Embryonic facial prominence (tissue), 1 donor: ENCODE results near the gene SLC4A11.
"Not testable (repeated sequence)": the region's sequence is repeated elsewhere in the genome, so short reads cannot be mapped to it uniquely, and the experiment has no call there.

Source experiments
- DNase-seq: peaks from one replicate; pipeline ENCODE4 v3.0.0-alpha.2; 2016; ENCODE audit errors: extremely low spot score

Gene SLC4A11

DNA sequence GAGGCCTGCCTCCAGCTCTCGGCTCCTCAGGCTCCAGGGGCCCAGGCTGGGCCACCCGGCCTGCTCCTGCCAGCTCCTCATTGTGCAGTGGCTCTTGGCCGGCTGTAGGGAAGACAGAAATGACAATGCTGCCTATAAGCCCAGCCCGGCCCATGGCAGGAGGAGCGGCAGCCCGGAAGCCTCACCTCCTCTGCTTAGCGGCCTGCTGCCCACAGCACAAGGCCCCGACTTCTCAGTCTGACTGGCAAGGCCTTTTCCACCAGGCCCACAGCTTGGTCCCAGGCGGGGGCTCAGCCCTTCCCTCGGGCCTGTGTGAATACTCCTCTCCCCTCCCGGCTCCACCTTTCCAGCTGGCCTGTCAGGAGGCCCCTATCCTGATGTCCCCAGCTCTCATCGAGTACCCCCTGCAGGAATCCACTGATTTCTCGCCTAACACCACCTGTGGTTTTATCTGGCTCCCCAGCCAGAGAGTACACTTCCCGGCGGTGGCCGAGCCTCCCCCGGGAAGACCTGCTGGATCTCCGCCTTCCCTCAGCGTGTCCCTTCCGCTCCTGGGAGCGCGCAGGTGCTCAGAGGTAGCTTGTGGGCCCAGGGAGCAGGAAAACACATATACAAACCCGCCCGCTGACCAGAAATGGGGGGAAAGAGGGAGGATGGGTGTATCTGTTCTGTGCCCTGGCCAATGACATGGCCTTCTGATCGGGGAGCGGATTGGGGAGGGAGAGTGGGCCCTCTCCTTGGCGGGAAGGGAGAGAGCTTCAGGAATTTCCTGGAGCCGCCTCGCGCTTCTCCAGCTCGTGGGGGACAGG is 35.5 kb downstream of the SLC4A11 start:
- DNase-seq, result no peak

DNA sequence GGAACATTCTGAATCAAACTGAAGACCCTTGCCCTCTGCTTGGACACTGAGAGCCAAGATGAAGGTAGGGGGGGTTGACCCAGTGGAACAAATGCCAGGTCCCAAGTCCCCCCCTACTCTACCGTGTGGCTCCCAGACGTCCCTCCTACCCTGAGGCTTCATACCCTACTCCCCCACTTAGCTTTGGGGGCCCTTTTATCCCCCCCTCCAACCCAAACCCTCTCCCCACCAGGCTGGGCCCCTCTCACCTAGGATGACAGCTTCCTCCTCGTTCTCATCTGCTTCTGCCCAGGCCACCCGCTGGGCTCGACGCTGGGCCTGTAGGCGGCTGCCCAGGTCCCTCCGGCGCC is 36.0 kb downstream of the SLC4A11 start:
- no peak for DNase-seq

DNA sequence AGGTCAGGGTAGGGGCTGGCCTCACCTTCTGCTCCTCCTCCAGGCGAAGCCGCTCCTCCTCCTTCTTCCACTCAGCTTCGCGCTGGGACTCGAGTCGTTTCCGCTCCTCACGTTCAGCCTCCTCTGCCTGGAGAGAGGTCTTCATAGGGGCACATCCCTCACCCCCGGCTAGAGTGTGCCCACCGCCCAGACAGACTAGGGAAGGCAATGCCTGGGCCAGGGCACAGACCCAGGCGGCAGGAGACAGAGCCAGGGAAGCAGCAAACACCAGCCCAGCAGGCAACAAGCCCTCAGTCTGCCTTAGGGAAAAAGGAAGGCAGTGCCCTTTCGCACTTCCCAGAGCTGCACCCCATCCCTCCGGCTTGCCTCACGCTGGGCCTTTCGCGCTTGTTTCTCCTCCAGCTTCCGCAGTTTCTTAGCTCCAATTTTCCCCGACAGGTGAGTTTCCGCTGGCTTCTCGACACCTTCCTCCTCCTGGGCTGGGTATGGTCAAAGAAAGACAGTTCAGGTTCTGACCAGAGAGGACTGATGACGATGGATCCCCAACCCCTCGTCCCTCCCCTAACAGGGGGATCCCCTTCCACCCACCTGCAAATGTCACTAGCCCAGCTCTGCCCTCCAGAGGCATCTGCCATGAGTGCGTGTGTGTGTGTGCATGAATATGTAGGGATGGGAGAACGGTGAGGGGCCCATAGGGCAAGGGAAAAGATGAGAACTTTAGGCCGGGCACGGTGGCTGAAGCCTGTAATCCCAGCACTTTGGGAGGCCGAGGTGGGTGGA is 38.8 kb downstream of the SLC4A11 start:
- no peak for DNase-seq

DNA sequence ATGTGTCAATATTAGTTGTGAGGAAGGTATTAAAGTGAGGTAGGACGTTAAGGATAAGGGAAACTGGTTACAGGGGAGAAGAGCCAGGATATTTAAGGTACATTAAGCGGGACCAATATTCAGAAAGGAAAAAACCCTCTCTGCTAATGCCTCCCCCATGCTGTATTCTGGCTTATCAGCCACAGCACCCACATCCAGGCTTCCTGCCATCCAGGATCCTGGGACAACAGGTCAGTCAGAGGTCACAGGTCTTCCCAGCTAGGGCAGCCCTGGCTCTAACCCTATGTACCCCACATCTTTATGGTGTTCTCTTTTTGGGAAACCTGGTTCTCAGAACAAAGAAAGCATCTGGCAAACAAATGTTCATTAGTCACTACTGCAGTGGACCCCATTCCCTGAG is 39.8 kb downstream of the SLC4A11 start:
- DNase-seq, result no peak

DNA sequence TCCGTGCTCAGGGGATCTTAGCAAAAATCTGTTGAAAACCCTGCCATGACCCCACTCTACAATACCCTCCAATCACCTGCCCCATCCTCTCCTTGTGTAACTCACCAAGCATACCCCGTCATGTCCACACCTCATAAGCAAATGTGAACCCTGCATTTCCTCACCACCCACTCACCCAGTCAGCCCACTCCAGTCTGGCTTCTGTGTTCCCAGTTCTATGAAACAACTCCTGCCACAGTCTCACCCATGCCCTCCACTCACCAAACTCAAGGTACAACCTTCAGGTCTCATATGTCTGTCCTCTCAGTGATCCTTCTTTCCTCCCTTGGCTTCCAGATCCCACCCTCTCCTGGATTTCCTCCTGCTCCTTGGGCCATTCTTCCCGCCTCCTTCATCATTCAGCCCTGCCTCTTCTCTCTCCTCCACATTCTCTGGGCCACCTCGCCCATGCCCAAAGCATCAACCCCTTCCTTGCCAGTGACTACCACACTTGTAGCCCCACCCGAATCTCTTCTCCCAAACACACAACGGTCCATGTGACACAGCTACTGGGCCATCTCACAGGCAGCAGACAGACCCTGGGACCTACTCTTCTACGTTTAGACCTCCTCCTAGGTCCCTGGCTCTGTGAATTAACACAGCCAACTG is 43.3 kb downstream of the SLC4A11 start:
- DNase-seq, result no peak

DNA sequence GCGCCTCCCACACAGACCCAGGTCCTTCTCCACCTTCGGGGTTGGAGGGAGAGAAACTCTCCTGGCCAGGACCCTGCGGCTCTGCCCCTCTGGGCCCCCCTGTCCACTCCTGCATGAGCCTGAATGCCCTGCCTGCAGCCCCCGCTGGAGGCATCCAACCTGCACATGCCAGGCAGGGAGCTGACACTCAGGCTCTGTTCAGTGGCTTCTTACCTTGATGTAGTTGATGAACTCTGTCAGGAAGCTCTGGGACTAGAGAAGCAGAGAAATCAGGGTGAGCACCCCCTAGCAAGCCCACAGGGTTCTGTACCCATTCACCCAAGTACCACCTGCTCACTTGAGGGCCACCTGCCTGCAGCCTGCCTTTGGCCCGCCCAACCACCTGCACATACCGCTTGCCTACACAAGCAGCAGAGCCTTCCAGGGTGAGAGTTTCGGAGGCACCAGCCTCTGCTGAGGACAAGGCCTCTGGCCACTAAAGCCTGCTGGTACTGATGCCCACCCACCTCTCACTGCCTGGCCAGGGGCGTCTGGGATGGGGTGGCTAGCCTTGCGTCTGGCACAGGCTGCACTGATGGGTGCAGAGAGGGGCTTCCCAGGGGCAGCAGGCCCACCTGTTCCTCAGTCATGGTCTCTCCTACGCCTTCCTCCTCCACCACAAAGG is 44.2 kb downstream of the SLC4A11 start:
- DNase-seq, result no peak

DNA sequence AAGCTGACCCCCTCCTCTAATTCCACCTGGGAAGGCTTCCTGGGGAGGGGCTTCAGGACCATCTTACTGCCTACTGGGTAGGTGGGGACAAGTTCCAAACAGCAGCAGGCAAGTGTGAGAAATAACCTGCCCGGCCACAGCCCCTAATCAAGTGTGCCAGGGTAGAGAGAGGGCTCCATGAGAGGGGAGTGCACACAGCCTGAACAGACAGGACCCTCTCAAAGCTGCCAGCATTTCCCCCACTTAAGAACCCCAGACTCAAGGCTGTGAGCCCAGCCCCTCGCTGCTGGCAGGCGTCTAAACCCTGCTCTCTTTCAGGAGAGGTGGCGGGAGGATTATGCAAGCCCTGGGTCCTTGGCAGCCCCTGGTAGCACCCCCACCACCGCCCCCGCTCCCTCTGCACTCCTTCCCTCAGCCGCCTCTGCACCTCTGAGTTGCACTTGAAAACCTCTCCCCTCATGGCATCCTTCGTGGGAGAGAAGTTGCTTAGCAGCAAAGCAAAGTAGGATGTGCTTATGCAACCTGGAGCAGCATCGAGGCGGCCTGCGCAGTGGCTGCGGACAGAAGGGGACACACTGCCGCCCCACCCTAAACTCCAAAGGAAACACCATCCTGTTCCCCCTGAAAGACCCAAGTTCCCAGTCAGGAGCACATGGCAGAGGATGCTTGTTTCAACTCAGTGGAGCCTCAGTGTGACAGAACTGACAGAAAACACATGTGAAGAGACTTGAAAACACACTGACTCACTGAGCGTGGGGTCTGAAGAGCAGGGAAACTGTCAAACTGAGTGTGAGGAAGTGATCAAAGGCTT is 45.0 kb downstream of the SLC4A11 start:
- no peak for DNase-seq

DNA sequence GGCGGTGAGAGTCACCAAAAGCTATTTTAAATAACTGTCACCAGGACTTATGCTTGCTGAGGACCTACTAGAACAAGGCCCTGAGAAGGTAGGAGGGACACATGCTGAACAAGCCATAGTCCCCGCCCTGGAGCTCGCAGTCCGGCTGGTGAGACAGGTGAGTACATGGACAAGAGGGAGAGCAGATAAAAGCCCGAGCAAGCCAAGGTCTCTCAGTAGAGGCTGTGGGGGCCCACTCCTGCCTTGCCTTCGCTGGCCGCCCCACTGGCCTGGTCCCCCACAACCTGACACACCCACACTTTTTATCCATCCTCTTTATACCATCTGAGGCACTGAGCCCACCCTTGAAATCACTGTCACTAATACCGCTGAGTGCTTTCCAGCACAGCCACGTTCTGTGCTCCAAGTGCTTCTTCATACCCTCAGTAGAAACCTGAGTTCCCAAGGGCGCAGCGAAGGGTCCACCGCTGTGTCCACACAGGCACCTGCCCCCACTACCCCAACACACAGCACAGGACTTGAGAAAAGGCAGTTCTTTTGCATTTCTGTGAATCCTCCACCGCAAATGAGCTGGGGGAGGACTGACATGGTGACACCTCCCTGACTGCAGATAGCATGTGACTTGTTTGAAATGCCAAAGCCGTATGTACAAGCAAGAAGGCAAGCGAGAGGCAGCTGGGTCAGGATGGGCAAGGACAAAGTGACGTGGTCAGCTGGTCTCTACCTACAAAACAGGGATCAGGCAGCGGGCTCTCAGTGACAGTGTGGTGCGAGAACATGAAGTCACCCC is 46.6 kb downstream of the SLC4A11 start:
- no peak for DNase-seq

DNA sequence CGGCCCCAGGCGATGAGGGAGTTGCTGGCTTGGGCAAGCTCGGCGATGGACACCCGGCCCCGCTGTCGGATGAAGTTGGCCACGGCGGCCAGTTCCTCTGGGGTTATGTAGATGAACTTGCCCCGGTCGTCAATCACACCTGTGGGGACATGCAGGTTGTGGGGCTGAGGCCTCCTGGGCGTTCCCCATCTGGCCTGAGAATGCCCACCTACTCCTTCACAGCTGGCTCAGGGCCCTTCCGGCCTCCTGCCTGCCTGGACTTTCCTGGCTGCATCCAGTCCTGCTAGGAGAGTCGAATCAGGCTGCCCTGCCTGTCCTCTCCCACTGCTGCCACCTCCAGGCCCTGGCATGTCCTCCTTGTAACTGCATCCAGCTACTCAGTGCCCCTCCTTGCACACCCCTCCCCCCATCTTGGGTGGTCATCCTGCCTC is 48.3 kb downstream of the SLC4A11 start:
- DNase-seq, result no peak

DNA sequence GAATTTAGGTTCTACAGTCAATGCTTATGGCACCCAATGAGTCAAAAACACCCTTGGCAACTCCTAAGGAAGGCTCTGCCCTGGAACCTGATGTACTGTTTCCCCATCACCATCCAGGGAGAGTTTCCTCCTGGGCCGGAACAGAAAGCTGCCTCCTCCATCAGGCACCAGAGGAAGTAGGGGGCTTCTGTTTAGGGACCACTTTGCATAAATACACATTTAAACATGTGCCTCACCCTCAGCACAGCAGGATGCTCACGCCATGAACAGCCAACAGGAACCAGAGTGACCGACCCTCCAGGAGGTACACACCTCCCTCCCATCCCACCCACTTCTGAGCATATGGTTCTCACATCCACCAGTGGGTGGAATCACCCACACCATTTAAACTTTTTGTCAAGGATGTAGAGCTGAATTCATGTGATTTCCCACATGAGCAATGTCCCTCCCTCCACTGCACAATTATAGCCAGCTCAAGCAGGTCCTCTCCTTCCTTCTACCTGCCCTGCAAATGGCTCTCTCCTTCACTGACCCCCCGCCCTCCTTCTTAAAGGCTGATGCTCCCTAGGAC is 49.3 kb downstream of the SLC4A11 start:
- DNase-seq, result no peak

DNA sequence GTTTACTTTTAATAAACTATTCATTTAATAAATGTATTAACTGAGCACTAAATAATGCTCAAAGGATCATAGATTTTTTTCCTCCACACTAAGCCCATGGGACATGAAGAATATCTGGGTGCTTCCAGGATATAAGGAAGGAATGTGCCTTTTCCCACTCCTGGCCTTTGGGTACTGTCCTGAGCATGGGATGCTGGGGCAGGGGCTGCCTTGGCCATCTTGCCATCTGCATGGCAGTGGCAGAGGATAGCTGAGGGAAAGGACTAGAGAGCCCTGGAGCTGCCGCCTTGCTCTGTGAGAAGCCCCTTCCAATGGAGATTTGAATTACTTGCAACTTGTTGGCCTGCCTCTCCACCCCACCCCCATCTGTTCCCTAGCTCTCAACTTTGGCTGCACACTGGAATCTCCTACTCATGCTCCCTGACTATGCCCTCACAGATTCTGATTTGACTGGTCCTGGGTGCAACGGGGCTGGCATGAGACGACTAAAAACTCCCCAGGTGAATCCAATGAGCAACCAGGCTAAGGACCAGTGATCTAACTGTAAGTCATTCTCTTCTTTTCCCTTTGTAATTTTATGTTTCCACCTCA is 50.1 kb downstream of the SLC4A11 start:
- no peak for DNase-seq

DNA sequence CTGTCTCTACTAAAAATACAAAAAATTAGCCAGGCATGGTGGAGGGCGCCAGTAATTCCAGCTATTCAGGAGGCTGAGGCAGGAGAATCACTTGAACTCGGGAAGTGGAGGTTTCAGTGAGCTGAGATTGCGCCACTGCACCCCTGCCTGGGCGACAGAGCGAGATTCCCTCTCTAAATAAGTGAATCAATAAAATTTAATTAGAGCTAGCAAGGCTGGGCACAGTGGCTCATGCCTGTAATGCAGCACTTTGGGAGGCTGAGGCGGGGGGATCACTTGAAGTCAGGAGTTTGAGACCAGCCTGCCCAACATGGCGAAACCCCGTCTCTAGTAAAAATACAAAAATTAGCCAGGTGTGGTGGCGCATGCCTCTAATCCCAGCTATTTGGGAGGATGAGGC is 51.1 kb downstream of the SLC4A11 start:
- DNase-seq, result not testable (repeated sequence)

DNA sequence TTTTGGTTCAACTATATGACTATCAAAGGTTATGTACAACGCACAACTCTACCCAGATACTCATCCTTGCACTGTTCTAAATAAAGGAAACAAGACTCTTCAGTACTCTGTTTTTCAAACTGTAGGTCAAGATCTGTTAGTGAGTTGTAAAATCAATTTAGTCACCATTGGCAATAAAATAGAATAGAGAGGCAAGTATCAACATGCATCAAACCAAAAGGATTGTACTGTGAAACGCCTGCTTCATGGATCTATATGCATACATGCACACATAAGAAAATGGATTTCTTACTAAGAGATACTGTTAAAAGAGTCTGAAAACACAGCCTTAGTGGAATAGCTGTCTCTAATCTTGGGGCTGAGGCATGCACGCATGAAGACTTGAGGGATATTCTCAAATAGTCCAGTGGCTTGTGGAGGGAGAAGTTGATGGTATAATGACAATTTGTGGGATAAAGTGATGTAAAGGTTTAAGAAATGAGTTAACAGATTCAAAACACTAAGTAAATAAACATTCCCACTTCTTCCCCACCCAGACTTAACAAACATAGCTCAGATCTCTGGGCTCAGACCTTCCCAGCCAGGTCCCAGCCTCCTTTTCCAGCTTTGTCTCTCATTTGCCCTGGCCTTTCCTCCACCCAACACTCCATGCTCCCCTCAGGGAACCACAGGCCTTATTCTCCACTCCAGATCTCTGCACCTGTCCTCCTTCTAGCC is 54.9 kb downstream of the SLC4A11 start:
- DNase-seq, result no peak

DNA sequence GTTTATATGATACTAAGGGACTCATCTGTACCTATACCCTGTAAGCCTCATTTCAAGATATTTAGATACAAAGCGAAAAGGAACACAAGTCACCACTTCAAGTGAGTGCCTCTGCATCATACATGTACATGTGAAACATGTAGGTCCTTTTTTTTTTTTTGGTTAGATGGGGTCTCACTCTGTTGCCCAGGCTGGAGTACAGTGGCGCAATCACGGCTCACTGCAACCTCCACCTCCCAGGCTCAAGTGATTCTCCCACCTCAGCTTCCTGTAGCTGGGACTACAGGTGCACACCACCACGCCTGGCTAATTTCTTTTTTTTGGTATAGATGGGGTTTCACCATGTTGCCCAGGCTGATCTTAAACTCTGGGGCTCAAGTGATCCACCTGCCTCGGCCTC is 56.6 kb downstream of the SLC4A11 start:
- DNase-seq, result not testable (repeated sequence)

DNA sequence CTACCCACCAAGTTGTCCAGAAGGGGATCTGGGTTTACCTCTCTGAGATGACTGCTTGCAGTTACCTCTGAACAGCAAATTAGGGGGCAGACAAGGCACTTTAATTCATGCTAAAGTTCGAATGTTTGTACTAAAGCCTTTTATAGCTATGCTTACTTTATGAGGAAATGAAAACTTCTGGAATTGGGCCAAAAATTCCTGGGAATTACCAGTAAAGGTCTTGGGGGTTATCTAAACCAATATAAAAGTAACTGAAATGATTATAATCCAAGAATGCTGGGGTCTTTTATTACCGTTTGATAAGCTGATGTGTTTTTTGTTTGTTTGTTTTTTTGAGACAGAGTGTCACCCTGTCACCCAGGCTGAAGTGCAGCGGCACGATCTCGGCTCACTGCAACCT is 57.7 kb downstream of the SLC4A11 start:
- DNase-seq, result no peak

DNA sequence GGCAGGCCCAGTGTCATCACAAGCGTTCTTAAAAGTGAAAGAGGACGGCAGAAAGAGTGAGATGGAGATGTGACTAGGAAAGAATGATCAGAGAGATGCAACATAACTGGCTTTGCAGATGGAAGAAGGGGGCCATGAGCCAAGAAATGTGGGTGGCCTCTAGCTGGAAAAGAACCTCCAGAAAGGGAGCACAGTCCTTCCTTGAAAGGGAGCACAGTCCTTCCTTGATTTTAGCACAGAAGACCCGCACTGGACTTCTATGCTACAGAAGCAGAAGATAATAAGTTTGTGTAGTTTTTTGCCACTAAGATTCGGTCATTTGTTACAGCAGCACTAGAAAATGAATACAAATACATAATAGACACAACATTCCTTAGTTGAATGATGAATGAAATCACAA is 58.7 kb downstream of the SLC4A11 start:
- no peak for DNase-seq

DNA sequence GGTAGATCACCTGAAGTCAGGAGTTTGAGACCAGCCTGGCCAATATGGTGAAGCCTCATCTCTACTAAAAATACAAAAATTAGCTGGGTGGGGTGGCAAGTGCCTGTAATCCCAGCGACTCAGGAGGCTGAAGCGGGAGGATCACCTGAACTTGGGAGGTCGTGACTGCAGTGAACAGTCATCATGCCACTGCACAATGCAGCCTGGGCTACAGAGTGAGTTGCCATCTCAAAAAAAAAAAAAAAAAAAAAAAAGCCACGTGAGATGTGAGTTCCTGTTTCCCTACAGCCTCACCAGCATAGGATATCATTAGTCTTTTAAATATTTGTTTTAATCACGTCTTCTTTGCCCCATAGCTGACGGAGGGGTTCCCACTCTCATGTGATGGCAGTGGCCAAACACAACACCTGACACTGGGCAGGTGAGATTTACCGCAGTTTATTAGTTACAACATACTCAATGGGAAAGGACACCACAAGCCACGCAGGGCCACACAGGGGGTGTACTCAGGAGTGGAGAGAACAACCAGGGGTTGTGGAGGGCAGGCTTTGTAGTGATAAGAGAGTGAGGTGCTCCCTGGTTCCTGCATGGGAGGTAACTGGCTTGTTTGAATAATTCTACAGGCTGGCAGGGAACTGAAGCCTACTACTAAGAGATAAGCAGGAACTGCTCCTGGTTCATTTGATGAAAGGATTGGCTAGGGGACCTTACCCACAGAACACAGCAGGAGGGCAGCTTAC is 61.1 kb downstream of the SLC4A11 start:
- DNase-seq, result no peak
